Measurements from ENCODE around the gene HNF1B. TPM values are rescaled to one million over a fixed set of nuclear protein-coding genes. Genes with fewer than 3 reads are reported as not detected.

HNF1B gene
- total RNA-seq, 1 donor from 2014 or later = 40.0 TPM

DNA sequence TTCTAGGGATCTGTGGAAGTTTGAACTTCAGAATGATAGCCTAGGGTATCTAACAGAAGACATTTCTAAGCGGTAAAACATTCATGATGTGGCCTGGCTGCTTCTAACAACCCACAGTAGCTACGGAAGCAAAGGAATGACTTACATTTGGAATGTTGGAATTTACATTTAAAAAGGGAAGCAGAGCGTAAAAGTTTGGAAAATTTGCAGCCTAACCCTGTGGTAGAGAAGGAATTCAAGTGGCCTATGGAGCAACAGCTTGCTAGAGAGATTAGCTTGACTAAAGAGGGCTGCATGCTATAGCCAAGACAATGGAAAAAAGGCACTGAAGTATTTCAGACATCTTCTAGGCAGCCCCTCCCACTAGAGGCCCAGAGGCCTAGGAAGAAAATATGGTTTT is 50.1 kb downstream of the HNF1B start:
- Mint-ChIP-seq H3K4me3 (no peak overlapping the region), H3K36me3 (ENCODE audit: low read depth) (peaks cover 4% of the 10 kb centered on the region), H3K9me3 (no peaks in the 10 kb centered on the region), H3K27ac (no peak overlapping the region), H3K4me1 (peaks cover 8% of the 10 kb centered on the region), H3K27me3 (no peaks in the 10 kb centered on the region)
- ATAC-seq (ENCODE audit: low read depth) = no peak
- CTCF ChIA-PET = no interaction called here
- TF ChIP-seq, protein P1, sequence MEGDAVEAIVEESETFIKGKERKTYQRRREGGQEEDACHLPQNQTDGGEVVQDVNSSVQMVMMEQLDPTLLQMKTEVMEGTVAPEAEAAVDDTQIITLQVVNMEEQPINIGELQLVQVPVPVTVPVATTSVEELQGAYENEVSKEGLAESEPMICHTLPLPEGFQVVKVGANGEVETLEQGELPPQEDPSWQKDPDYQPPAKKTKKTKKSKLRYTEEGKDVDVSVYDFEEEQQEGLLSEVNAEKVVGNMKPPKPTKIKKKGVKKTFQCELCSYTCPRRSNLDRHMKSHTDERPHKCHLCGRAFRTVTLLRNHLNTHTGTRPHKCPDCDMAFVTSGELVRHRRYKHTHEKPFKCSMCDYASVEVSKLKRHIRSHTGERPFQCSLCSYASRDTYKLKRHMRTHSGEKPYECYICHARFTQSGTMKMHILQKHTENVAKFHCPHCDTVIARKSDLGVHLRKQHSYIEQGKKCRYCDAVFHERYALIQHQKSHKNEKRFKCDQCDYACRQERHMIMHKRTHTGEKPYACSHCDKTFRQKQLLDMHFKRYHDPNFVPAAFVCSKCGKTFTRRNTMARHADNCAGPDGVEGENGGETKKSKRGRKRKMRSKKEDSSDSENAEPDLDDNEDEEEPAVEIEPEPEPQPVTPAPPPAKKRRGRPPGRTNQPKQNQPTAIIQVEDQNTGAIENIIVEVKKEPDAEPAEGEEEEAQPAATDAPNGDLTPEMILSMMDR (IDR thresholded peaks at IDR 0.05) = no peak
- no peak for DNase-seq
- POLR2A ChIA-PET = no interaction called here
- intact Hi-C loops (cut with micrococcal nuclease) = no loop called here

DNA sequence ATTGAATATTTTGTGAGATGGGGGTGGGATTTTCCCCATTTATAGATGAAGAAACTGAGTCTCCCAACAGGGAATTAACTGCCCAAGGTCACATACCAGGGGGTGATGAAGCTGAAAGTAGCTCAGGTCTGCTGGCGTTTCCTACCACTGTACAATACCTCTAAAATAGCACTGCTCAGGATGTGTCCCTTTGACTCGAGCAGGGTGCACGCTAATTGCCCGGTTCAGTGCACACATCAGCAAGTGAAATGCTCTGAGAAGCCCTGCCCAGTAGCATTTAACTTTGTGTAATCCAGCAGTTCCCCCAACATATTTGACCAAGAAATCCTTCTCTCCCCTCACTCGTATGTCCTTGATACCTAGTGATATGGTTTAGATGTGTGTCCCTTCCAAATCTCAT is 51.5 kb downstream of the HNF1B start:
- POLR2A ChIA-PET = no interaction called here
- ATAC-seq (ENCODE audit: low read depth) = no peak
- CTCF ChIA-PET = no interaction called here
- no peaks in the 10 kb centered on the region for H3K27me3 Mint-ChIP-seq
- H3K36me3 Mint-ChIP-seq (ENCODE audit: low read depth) = peaks cover 4% of the 10 kb centered on the region
- no peak overlapping the region for H3K4me3 Mint-ChIP-seq
- TF ChIP-seq, protein P1 (IDR thresholded peaks at IDR 0.05) = no peak
- no peak overlapping the region for H3K27ac Mint-ChIP-seq
- DNase-seq = no peak
- intact Hi-C loops (cut with micrococcal nuclease) = no loop called here
- no peaks in the 10 kb centered on the region for H3K9me3 Mint-ChIP-seq
- peaks cover 6% of the 10 kb centered on the region for H3K4me1 Mint-ChIP-seq

DNA sequence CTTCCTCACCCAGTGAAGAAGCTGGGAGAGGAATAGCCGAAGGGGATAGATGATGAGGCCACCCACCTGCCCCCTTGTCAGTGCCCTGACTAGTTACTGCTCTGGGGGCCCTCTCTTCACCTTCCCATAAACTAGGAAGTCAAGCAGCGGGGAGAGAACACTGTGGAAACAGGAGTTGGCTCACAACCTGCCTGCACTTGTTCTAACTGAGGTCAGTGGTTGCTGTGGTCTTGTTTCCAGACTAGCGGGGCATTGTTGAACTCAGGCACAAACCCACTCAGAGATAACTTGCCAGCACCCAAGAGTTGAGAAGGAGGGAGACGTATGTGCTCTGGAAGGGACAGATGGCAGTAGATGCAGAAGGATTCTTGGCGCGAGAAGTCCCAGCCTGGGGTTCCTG is 53.1 kb downstream of the HNF1B start:
- Mint-ChIP-seq H3K27ac (no peak overlapping the region), H3K9me3 (no peaks in the 10 kb centered on the region), H3K27me3 (no peaks in the 10 kb centered on the region), H3K4me1 (no peaks in the 10 kb centered on the region), H3K36me3 (ENCODE audit: low read depth) (peaks cover 3% of the 10 kb centered on the region), H3K4me3 (no peak overlapping the region)
- intact Hi-C loops (cut with micrococcal nuclease) = no loop called here
- ChIA-PET POLR2A (no interaction called here), CTCF (no interaction called here)
- TF ChIP-seq, protein P1 (IDR thresholded peaks at IDR 0.05) = no peak
- ATAC-seq (ENCODE audit: low read depth) = no peak
- no peak for DNase-seq

DNA sequence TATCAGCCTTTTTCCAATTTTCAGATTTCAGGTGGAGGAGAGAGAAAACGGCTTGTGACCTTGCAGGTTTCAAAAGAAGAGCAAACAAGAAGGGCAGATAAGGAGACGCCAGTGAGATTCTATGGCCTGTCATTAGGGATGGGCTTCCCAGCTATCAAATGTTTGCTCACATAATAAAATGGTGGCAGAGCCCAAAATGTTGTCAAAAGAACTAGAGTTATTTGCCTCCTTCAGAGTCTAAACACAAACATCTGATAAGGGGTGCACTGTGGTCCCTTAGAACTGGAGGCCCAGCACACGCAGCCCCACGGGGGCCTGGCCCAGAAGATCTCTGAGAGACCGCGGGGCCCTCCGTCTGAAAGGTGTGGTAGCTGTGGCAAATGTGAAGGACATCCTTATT is 55.5 kb downstream of the HNF1B start:
- ChIA-PET CTCF (no interaction called here), POLR2A (no interaction called here)
- intact Hi-C loops (cut with micrococcal nuclease) = no loop called here
- Mint-ChIP-seq H3K27ac (no peak overlapping the region), H3K4me1 (no peaks in the 10 kb centered on the region), H3K4me3 (no peak overlapping the region), H3K27me3 (no peaks in the 10 kb centered on the region), H3K9me3 (no peaks in the 10 kb centered on the region), H3K36me3 (ENCODE audit: low read depth) (no peaks in the 10 kb centered on the region)
- ATAC-seq (ENCODE audit: low read depth) (no peak), DNase-seq (no peak)
- TF ChIP-seq, protein P1 (IDR thresholded peaks at IDR 0.05) = no peak

DNA sequence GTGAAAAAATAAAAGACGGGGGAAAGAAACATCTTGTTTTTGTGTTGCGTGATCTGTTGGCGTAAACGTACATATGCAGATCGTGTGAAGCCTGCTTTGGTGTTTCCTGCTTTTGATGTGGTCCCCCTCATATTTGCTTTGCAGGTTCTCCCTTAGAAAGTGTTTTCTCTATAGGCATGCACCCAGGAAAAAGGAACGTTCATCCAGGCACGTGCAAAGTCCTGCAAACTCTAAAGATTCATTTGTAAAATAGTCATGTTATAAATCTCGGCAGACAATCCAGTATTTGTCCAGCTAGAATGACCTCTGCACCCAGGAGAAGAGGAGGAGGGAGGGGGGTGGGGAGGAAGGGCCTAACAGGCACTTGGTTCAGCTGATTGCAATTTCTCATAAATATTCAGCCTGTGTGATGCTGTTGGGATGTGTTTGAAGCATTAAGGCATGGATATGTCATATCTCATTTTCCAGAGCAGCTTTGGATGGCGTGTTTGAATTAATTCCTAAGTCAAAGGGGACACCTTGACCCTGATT is 61.3 kb downstream of the HNF1B start:
- H3K27me3 Mint-ChIP-seq = peaks cover 6% of the 10 kb centered on the region
- intact Hi-C loops (cut with micrococcal nuclease) = no loop called here
- no peak for DNase-seq
- no peaks in the 10 kb centered on the region for H3K36me3 Mint-ChIP-seq (ENCODE audit: low read depth)
- TF ChIP-seq, protein P1 (IDR thresholded peaks at IDR 0.05) = no peak
- no peak for ATAC-seq (ENCODE audit: low read depth)
- ChIA-PET CTCF (no interaction called here), POLR2A (interaction anchor here (0.7 kb wide), 1 partner anchor 45 kb away, joined by 3 read pairs; no protein-coding TSS in a partner anchor)
- H3K4me3 Mint-ChIP-seq = no peak overlapping the region
- no peaks in the 10 kb centered on the region for H3K4me1 Mint-ChIP-seq
- peaks cover 3% of the 10 kb centered on the region for H3K9me3 Mint-ChIP-seq
- no peak overlapping the region for H3K27ac Mint-ChIP-seq

Data from activated B cell treated with CpG ODN at 0.5 μM for 24 hours (primary cell).